Nephron (organoid): ENCODE results near the gene CAVIN4.

Experiments
- H3K27ac Mint-ChIP-seq, 3 experiments: 2 replicates each; pipeline ENCODE4 v1.8.0; 2020; ENCODE audit warnings: mixed read lengths in 3 of 3, mild to moderate bottlenecking in 2 of 3, moderate library complexity in 1 of 3
- H3K27me3 Mint-ChIP-seq: 2 replicates; pipeline ENCODE4 v1.8.0; 2021; ENCODE audit warnings: low read depth, mild to moderate bottlenecking, moderate library complexity, mixed read lengths
- H3K36me3 Mint-ChIP-seq: 2 replicates; pipeline ENCODE4 v1.8.0; 2020; ENCODE audit warnings: low read depth, mixed read lengths
- H3K4me1 Mint-ChIP-seq: 2 replicates; pipeline ENCODE4 v1.8.0; 2020; ENCODE audit warnings: mixed read lengths
- H3K4me3 Mint-ChIP-seq, 3 experiments: 2 replicates each; pipeline ENCODE4 v1.8.0; 2020; ENCODE audit warnings: mild to moderate bottlenecking in 3 of 3, mixed read lengths in 3 of 3, moderate library complexity in 2 of 3
- H3K9me3 Mint-ChIP-seq: 2 replicates; pipeline ENCODE4 v1.8.0; 2020; ENCODE audit warnings: mixed read lengths
- CTCF ChIP-seq, 3 experiments: fragments of 200-600 bp; sonication (generic); IDR thresholded peaks; one replicate each; pipeline ENCODE4 v1.5.0; 2021; ENCODE audit warnings: antibody characterized with exemption in 3 of 3; ENCODE audit not compliant: unreplicated experiment in 3 of 3

The CAVIN4 gene

GRCh38 chr9:100591639-100592412 is 13.9 kb downstream of the CAVIN4 start:
- Mint-ChIP-seq H3K27me3 (peaks cover 4% of the 10 kb centered on the region), H3K4me1 (peaks cover 38% of the 10 kb centered on the region), H3K36me3 (peaks cover 4% of the 10 kb centered on the region), H3K4me3 (no peak overlapping the region), H3K9me3 (no peaks in the 10 kb centered on the region), H3K27ac (no peak overlapping the region)
- TF ChIP-seq CTCF (IDR thresholded peaks at IDR 0.05; ENCODE audit: unreplicated experiment in 3 of 3) = no peak

DNA sequence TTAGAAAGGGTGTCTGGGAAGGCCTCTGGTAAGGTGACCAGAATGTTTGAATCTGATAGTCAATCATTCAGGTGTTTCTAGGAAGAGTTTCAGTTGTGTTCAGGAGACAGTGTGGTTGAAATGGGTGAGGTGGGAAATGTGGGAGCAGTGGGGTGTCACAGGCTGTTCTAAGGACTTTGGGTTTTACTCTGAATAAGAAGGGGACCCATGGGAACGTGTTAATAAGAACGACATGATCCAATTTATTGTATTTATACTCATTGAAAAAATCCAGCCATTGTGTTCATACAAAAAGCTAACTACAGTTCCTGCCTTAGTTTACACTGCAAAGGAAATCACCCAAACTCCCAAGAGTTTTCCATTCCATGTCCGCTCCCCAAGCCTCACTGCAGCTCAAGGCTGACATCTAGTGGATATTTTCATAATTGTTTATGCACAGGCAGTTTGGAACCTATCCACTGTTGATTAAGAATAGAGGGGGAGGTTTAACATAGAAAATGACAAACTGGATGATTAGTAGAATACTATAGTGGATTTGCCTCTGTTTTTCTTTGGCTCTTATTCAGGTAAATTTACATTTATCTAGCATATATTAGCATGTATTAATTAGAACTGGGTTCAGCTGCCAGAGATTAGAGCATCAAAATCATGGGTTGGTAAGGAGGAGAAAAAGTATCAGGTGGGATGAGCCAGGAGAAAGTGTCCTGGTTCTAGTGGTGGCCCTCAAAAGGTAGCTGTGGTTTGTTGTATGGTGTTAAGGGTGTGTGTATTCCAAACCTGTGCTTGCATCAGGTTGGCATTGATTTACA is 17.7 kb downstream of the CAVIN4 start:
- peaks cover 4% of the 10 kb centered on the region for H3K27me3 Mint-ChIP-seq
- H3K9me3 Mint-ChIP-seq = no peaks in the 10 kb centered on the region
- H3K36me3 Mint-ChIP-seq = no peaks in the 10 kb centered on the region
- H3K4me1 Mint-ChIP-seq = peaks cover 45% of the 10 kb centered on the region
- TF ChIP-seq CTCF (IDR thresholded peaks at IDR 0.05; ENCODE audit: unreplicated experiment in 3 of 3) = peak; percentile 77 to 88 (median 86)
- no peak overlapping the region for H3K27ac Mint-ChIP-seq
- peak overlapping the region; percentile 16 to 57 (median 34) for H3K4me3 Mint-ChIP-seq

DNA sequence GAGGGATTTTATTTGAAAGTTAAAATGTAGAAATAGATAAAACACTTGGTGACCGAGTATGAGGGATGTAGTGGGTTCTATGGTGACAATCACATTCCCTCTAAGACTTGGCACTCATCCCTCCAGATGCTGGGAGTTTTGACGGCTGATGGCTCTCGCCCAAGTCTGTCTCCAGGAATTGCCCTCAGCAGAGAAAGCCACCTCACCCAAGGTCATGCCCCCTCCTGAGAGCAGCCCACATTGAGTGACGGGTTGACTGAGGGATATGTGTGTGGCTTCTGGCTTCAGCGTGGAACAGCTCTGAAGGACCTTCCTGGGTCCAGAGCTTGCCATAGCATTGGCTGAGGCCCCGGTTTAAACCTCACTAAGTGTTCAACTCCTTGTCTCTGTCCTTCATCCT is 19.4 kb downstream of the CAVIN4 start:
- peaks cover 4% of the 10 kb centered on the region for H3K27me3 Mint-ChIP-seq
- no peak overlapping the region for H3K27ac Mint-ChIP-seq
- peak overlapping the region; percentile 6 to 80 (median 73) for H3K4me3 Mint-ChIP-seq
- no peak for TF ChIP-seq CTCF (IDR thresholded peaks at IDR 0.05; ENCODE audit: unreplicated experiment in 3 of 3)
- H3K4me1 Mint-ChIP-seq = peaks cover 50% of the 10 kb centered on the region
- peaks cover 2% of the 10 kb centered on the region for H3K9me3 Mint-ChIP-seq
- H3K36me3 Mint-ChIP-seq = no peaks in the 10 kb centered on the region

DNA sequence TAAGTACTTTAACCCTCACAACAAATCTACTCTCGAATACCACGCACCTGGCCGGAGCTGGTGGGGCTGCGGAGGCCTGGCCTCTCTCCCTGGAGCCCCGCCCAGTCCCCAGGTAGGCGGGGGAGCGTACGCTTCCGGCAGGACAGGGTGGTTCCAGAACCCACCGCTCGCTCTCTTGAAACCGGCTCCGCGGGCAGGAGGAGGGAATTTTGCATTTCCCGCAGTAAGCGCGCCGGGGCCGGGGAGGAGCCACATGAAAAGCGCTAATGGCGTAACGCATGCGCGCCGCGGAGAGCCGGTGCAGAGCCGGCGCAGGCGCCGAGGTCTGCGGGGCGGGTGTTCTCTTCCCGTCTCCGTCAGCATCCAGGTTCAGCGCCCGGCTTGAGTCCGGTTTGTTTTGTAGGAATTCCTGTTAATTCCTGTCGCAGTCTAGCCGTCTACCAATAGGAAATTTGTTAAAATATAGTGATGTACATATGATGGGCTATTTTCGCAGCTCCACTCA is 20.8 kb downstream of the CAVIN4 start:
- Mint-ChIP-seq H3K4me1 (peaks cover 49% of the 10 kb centered on the region), H3K27me3 (peaks cover 4% of the 10 kb centered on the region), H3K9me3 (peaks cover 2% of the 10 kb centered on the region), H3K36me3 (no peaks in the 10 kb centered on the region), H3K4me3 (peak overlapping the region; percentile 73 to 80 (median 79)), H3K27ac (peak overlapping the region in 1 of 3 experiments; percentile 20)
- TF ChIP-seq CTCF (IDR thresholded peaks at IDR 0.05; ENCODE audit: unreplicated experiment in 3 of 3) = no peak

DNA sequence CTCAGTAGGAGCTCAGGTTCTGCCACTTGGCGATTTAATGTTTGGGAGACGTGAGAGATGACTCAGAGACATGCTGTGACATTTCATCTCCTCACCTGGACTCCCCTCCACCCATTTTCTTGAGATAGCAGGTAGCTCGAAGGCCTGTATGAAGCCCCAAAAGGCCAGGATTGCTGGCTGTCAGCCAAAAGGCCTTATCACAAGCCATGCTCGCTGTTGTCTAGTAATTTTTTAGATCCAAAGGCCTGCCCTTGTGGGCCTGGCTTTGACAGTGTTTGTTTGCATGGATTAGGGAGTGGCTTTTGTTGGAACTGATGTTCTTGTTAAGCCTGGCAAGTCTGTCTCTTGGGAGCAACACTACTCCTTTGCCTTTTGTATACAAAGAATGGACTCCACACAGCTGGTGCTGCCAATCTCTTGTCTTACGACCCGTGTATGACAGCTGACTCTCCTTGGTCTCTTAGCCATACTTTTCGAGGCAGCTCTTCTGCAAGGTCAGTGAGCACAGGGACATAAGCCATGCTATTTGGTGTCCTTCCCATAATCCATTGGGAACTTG is 22.7 kb downstream of the CAVIN4 start:
- peak overlapping the region; percentile 37 to 85 (median 66) for H3K27ac Mint-ChIP-seq
- peaks cover 39% of the 10 kb centered on the region for H3K4me1 Mint-ChIP-seq
- peak overlapping the region in 2 of 3 experiments; percentile 5 to 24 for H3K4me3 Mint-ChIP-seq
- peaks cover 4% of the 10 kb centered on the region for H3K27me3 Mint-ChIP-seq
- H3K36me3 Mint-ChIP-seq = no peaks in the 10 kb centered on the region
- no peak for TF ChIP-seq CTCF (IDR thresholded peaks at IDR 0.05; ENCODE audit: unreplicated experiment in 3 of 3)
- peaks cover 2% of the 10 kb centered on the region for H3K9me3 Mint-ChIP-seq
